T-helper 2 cell treated with Interferon-gamma antibody and Interleukin-4, amounts not matched to agents 100 ng/mL and 5 ng/mL, for 36 hours (primary cell): ENCODE measurements around the gene CCDC137. TPM values are rescaled to one million over a fixed set of nuclear protein-coding genes. Genes with fewer than 3 reads are reported as not detected.

Experiments used
- intact Hi-C: fragments of 100-400 bp; cut with micrococcal nuclease; formaldehyde crosslinking; loops from one replicate; pipeline ENCODE4 v1.15.1; 2023
- total RNA-seq: library from RNA; stranded (reverse); gene quantifications from 2 replicates; pipeline ENCODE4 v1.2.3, GENCODE V29; 2022

CCDC137 gene
- total RNA-seq, 1 donor from 2014 or later: 43.7 TPM

DNA sequence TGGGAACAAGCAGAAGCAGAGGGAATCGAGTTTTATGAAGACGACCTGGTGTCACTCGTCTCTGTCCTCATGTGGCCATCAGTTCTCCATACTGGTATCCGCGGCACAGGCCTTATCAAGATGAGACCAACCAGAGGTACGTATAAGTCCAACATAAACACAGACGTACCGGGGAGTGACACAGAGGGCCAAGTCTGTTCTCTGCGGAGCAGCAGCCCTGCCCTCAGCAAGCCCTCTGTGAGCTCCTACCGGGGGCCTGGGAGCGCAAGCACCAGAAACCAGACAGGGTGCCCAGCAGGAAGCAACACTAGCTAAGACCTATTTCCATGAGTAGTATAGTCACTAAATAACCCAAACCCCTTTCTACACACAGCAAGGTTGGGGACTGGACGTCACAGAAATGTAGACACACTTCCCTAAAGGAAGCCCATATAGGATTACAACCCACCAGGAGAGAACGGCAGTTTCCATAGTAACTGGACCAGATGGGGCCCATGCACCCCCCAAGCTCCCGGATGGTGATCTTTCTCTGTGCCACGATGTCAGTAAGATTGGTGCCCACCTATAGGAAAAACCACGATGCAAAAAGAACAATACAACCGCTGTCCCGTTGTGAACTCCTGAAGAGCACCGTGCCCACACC, 16.1 kb downstream of the CCDC137 start:
- intact Hi-C loops: loop anchor here (2.0 kb wide), 2 partner anchors 16 to 130 kb away; partner anchors contain the start of genes CCDC137, FAAP100 and OXLD1

DNA sequence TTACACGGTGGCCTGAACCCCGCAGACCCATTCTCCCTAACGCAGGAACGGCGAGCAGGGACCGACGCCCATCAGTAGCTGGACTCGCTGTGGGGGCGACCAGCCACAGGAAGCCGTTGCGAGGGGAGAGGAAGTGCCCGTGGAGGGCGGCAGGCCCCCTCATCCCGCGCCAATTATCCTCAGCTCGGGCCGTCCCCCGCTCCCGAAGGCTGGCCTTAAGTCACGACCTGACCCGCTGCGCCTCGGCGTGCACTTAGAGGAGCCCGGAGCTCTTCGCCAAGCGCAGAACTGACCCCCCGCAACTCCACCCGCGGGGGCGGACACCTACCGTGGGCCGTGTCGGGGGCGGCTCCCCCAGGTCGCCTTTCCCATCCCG, 16.7 kb downstream of the CCDC137 start:
- intact Hi-C loops: loop anchor here (2.0 kb wide), 2 partner anchors 16 to 130 kb away; partner anchors contain the start of genes CCDC137, FAAP100 and OXLD1

- intact Hi-C loops: loop anchor here (2.0 kb wide), 2 partner anchors 17 to 131 kb away; partner anchors contain the start of genes CCDC137, FAAP100 and OXLD1
Observed at GRCh38 chr17:81683584-81684441, 17.3 kb downstream of the CCDC137 start, which contains the start of the genes ARL16 and HGS. Gene ARL16, minus strand, starts transcription at chr17:81683797. Its CDS starts 44 bp downstream, at chr17:81683753. Gene HGS, plus strand, starts transcription at chr17:81684011. Its CDS starts 56 bp downstream, at chr17:81684067.

- intact Hi-C loops: no loop called here
Observed at GRCh38 chr17:81684442-81684911, 17.9 kb downstream of the CCDC137 start.

DNA sequence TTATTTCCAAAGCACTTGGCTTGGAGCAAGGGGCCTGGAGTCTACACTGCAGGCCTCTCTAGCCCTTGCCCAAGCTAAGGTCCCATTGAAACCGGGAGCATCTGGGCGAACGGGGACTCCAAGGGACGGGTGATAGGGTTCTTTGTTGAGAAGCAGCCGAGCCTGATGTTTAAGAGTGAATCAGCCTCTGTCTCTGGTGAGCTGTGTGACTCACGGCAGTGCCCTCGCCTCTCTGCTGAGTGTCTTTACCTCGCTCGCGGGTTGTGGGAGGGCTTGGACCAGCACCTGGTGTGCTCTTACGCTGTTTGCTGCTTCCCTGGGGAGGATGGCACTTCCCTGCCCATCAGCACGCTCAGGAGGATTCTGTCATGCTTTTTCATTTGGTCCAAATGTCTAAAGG, 18.6 kb downstream of the CCDC137 start:
- intact Hi-C loops: no loop called here

- intact Hi-C loops: no loop called here
Observed at GRCh38 chr17:81686614-81687013, 20.1 kb downstream of the CCDC137 start.

GRCh38 chr17:81687770-81688541, 21.4 kb downstream of the CCDC137 start:
- intact Hi-C loops: no loop called here

DNA sequence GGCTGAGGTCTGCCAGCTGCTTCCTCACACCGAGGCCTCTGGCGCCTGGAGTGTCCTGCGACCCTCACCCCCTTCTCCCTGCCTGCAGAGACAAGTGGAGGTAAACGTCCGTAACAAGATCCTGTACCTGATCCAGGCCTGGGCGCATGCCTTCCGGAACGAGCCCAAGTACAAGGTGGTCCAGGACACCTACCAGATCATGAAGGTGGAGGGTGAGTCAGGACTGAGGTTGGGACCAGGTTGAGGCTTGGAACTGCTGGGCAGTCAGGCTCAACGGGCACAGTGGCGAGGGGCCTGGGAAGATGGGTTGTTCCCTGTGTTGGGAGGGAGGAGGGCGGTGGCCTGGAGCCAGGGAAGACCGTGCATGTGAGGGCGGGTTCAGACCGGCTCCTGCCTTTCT, 22.1 kb downstream of the CCDC137 start:
- intact Hi-C loops: no loop called here

DNA sequence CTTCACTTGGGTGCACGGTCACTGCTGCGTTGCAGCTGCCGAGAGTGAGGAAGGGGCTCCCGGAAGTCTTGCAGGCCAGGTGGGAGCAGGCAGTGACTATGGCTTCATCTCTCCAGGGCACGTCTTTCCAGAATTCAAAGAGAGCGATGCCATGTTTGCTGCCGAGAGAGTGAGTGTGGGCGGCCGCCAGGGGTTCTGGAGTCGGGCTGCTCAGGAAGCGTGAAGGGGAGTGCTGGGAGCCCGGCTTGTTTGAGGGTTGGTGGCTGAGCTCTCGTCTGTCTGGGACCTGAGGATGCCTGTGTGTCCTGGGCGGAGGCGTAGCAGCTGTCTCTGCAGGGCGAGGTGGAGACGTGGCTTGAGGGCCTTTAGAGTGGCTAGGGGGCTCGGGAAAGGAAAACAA, 23.5 kb downstream of the CCDC137 start:
- intact Hi-C loops: no loop called here

- intact Hi-C loops: no loop called here
Observed at GRCh38 chr17:81690549-81690948, 24.0 kb downstream of the CCDC137 start.

GRCh38 chr17:81691196-81691595, 24.7 kb downstream of the CCDC137 start:
- intact Hi-C loops: no loop called here

DNA sequence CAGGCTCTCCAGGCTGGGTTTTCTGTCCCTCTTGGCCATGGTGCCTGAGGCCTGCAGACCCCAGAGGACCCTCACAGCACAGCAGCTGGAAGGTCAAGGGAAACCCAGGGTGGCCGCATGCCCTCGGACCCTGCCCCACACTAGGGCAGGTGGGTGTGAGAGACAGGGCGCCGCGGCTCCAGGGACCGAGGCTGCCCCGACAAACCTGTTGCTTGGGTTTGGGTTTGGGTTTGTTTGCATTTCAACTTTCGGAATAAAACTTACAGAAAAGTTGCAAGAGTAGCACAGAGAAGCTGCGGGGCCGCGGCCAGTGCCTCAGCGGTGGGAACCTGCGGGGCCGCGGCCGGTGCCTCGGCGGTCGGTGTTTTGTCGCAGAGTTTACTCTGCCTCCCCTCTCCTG, 25.1 kb downstream of the CCDC137 start:
- intact Hi-C loops: no loop called here

DNA sequence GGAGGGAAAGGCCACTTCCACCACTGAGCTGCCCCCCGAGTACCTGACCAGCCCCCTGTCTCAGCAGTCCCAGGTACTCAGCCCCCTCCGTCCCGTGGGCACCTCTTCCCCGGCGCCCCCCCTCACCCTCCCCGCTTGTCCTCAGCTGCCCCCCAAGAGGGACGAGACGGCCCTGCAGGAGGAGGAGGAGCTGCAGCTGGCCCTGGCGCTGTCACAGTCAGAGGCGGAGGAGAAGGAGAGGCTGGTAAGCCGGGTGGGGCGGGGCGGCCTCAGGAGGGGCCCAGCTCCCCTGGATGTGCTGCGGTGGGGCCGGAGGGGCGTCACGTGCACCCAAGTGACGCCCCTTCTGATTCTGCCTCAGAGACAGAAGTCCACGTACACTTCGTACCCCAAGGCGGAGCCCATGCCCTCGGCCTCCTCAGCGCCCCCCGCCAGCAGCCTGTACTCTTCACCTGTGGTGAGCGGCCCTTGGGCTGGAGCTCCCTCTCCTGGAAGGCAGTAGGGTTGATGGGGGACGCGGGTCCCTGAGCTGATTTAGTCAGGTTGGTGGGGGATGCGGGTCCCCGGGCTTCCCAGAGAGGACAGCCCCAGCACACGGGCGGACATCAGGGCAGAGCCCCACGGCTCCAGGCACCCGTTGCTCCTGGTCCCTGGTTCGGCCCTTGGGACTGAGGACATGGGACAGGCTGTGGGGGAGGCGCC, 27.1 kb downstream of the CCDC137 start:
- intact Hi-C loops: no loop called here

GRCh38 chr17:81694810-81695209, 28.3 kb downstream of the CCDC137 start:
- intact Hi-C loops: no loop called here

DNA sequence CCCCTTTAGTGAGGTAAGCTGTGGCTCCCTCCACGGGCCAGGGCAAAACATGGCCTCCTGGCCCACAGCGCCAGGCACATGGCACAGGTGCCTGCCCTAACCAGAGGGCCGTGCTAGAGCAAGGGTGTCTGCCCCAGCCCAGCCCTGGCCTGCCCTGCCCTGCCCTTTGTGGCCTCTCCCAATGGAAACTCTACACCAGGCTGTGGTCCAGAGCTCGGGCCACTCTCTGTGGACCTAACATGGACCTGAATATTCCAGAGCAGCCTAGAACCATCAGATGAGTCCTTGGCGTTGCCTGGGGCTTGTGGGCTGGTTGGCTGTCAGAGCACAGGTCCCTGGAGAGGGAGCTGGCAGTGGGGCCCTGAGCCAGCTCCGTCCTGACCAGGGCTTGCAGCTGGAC, 28.7 kb downstream of the CCDC137 start:
- intact Hi-C loops: no loop called here

DNA sequence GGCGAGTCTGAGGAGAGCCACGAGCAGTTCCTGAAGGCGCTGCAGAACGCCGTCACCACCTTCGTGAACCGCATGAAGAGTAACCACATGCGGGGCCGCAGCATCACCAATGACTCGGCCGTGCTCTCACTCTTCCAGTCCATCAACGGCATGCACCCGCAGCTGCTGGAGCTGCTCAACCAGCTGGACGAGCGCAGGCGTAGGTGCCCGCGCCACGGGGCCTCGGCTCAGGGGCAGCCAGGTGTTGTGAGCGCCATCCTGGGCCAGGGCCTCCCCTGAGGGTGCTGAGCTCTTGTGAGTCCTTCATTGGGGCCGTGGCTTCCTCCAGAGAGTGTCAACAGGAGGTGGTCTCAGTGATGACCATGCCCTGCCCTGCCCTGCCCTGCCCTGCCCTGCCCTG, 29.3 kb downstream of the CCDC137 start:
- intact Hi-C loops: no loop called here

GRCh38 chr17:81696218-81696941, 29.8 kb downstream of the CCDC137 start:
- intact Hi-C loops: no loop called here

DNA sequence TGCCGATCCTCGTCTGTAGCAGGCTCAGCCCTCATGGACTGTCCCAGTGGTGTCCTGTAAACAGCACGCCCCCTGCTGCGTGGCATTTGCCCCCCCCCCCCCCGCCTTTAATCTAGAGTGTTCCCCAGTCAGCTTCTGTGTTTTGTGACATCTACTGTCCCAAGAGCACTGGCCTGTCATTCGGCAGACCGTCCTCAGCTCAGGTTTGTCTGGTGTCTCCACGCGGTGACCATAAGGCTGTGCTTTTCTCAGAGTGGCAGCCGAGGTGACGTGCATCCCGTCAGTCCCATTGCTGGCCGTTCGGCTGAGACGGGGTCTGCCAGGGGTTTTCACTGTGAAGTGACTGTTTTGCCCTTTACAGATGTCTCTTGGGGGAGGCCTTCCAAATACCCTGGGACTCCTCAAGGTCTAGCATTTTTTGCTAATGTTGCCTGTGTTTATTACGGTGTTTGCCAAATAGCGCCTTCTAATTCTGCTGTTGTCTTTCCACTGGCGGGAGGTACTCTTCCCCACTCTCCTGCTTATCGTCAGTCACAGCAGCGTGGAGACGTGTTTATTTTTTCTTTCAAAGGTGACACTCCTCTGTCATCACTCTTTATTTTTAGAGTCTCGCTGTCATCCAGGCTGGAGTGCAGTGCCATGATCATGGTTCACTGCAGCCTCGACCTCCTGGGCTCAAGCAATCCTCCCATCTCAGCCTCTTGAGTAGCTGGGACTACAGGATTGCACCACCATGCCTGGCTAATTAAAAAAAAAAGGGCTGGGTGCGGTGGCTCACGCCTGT, 30.9 kb downstream of the CCDC137 start:
- intact Hi-C loops: no loop called here
